ENCODE measurements around the gene AGO3.

GRCh38 chr1:35927472-35927871 is 3.4 kb upstream of the AGO3 start:
- TF ChIP-seq CTCF (conservative IDR thresholded peaks at IDR 0.05) (no peak), ZFX (IDR thresholded peaks at IDR 0.05) (no peak)
